GM20000 (cell line): ENCODE data around the gene NRG3.
A peak's percentile ranks its signal among the peaks of the same experiment; 100 is the strongest.

Experiments
- DNase-seq: peaks from one replicate; pipeline ENCODE4 v3.0.0; 2012; ENCODE audit warnings: low spot score
- TF ChIP-seq, protein P1 (sequence below): IDR thresholded peaks from 2 replicates; pipeline ENCODE4 v1.5.1; 2012; ENCODE audit warnings: mild to moderate bottlenecking, control low read depth; ENCODE audit errors: extremely low read depth, missing control alignments

Gene NRG3

DNA sequence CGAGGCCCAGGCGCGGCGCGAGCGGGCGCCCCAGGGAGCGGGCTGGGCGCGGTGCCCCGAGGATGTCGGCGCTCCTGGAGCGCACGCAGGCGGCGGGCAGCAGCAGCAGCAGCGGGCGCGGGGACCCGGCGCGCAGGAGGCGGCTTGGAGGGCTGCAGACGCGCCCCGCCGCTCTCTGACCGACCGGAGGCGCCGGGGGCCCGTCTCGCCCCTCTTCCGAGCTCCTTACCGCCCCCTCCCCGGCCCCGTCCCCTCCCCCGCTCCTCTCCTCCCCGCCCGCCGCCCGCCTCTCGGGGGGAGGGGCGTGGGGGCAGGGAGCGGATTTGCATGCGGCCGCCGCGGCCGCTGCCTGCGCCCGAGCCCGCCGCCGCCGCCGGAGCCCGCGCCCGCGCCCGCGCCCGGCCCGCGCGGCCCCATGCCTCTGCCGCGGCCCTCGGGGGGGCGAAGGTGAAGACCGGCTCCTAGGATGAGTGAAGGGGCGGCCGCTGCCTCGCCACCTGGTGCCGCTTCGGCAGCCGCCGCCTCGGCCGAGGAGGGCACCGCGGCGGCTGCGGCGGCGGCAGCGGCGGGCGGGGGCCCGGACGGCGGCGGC is at the start of gene NRG3:
NRG3 (plus strand) TSS at position 320 of the 592 bp plus-strand sequence.
- TF ChIP-seq, protein P1, sequence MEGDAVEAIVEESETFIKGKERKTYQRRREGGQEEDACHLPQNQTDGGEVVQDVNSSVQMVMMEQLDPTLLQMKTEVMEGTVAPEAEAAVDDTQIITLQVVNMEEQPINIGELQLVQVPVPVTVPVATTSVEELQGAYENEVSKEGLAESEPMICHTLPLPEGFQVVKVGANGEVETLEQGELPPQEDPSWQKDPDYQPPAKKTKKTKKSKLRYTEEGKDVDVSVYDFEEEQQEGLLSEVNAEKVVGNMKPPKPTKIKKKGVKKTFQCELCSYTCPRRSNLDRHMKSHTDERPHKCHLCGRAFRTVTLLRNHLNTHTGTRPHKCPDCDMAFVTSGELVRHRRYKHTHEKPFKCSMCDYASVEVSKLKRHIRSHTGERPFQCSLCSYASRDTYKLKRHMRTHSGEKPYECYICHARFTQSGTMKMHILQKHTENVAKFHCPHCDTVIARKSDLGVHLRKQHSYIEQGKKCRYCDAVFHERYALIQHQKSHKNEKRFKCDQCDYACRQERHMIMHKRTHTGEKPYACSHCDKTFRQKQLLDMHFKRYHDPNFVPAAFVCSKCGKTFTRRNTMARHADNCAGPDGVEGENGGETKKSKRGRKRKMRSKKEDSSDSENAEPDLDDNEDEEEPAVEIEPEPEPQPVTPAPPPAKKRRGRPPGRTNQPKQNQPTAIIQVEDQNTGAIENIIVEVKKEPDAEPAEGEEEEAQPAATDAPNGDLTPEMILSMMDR = no peak
- DNase-seq = peak; percentile 41

DNA sequence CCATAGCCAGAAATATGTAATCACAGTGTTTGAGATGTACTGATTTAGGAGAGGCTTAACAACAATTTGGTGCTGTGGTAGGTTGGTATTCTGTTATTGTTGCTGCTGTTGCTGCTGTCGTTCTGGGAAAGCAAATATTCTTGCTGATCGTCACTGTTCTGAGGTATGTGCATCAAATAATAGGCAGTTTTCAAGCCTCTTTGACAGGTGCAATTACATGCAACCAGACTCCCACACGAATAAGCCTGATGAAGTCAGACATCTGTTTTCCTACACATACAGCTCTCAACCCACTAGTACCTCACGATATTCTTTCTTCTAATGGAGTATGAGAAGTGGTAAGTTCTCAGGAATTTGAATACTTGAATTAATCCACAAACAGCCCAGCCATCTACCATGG is 46.7 kb upstream of the NRG3 start:
- TF ChIP-seq, protein P1 = no peak
- DNase-seq = no peak

DNA sequence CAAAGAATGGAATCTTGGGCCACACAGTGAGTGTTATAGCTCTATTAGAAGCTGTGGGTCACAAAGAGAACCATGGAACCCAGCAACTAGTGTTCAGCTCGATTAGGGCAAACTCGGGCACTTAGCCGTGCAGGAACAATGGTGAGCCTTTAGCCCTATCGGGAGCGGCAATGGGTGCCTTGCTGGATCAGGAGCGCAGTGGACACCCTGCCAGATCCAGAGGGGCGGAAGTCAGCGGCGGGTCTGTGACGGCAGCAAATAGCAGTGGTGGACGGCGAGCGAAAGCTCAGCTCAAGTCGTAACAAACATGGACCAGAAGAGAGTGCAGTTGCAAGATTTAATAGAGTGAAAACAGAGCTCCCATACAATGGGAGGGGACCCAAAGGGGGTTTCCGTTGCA is 43.9 kb upstream of the NRG3 start:
- DNase-seq = no peak
- TF ChIP-seq, protein P1 = no peak

DNA sequence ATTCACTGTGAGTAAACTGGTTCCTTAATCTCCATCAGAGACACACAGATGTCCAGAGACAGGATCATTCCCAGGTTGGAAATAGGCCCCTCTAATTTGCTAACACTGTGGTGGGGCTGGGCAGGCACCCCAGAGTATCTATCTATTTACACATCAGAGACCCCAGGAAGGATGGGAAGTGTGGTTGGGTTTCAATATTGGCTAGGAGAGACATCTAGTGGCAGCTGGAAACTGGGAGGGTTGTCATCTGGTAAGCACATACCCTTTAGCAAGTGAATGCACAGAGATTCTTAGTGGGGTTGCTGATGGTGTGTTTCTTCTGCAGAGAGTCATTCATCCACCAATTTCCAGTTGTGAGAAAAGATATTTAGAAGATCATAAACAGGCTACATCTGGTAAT is 36.0 kb upstream of the NRG3 start:
- DNase-seq = no peak
- TF ChIP-seq, protein P1 = no peak

DNA sequence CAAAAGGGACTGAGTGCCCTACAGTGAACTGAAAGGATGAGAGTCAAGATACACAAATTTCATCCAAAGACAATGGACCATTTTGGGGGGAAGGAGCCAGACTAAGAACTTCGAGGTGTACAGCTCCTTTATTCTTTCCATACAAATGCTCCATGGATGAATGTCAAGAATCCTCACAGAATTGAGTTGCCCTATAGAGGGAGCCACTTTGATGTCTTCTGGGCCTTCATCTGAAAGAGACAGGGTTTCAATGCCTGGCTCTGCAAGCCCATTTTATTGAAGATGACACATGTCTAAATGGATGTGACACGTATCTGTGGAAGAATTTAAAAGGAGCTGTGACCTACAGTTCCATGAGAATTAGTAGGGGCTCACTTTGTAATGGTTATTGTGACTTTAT is 32.0 kb upstream of the NRG3 start:
- DNase-seq = no peak
- TF ChIP-seq, protein P1 = no peak

DNA sequence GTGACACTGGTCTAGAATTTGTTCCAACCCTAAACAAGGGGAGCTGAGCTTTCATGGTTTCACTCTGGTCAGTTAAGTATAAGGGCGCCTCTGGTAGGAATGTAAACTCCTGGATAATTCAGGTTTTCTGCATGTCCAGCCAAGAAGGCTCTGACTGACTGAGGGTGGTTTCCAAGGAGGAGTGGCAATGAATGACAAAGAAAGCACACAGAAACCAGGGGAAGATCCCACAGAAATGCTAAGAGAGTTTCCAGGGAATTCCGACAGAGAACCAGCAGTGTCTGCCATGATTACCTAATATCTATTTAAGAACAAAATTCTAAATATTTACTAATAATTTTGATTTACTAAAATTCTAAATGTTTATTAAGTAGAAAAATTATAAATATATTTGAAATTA is 27.3 kb upstream of the NRG3 start:
- no peak for DNase-seq
- TF ChIP-seq, protein P1 = no peak

DNA sequence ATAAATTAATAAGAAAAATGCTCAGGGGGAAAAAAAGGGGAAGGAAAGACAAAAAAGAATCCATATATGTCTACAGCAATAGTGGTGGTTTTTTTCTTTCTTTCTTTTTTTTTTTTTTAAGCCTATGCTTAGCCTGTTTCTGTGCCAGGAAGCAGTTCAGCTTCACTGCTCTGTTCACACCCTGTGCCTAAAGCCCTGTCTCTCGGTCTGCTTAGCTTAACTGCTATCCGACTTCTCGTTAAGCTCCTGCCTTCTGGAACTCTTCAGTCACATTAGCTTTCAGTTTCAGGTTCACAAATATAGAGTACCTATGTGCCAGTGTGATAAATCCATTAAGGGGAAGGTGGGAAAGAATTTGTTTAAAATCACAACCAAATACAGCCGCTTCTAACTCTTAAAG is 26.5 kb upstream of the NRG3 start:
- TF ChIP-seq, protein P1 = no peak
- DNase-seq = no peak
